GM18867 (cell line): ENCODE data around the gene CMIP.

Source experiments
- ATAC-seq: cut with Tn5 transposase; IDR thresholded peaks from one replicate; pipeline ENCODE4 v1.9.1; 2021; ENCODE audit warnings: mild to moderate bottlenecking, moderate library complexity; ENCODE audit not compliant: unreplicated experiment

CMIP gene

GRCh38 chr16:81649561-81650184, 205.1 kb downstream of the CMIP start:
- no peak for ATAC-seq

- ATAC-seq: no peak
Measured at GRCh38 chr16:81650281-81650680, 205.7 kb downstream of the CMIP start.

DNA sequence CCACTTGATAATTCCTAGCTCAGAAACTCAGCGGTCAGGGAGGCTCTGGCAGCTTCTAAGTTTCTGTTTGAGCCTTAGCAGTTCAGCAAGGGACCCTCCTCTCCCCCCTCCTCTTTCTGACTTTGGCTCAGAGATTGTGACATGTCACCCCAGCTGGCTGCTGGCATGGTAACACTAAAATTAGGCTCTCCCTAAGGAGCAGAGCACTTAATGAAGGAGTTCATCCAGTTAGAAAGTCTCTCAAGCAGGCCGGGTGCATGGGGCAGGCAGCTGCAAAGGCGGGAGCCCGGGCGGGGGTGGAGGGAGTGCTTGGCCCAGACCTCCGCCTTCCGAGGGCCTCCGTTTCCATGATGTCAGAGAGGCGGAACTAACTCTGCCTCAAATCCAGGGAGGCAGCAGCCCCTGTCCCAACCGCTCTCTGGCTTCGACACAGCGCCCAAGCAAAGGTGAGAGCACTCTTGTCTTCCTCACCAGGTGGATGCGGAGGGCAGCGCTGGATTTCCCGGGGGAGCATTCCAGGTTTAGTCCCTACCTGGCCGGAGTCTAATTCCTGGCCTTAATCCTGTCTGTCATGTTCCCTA, 206.5 kb downstream of the CMIP start:
- ATAC-seq: no peak

DNA sequence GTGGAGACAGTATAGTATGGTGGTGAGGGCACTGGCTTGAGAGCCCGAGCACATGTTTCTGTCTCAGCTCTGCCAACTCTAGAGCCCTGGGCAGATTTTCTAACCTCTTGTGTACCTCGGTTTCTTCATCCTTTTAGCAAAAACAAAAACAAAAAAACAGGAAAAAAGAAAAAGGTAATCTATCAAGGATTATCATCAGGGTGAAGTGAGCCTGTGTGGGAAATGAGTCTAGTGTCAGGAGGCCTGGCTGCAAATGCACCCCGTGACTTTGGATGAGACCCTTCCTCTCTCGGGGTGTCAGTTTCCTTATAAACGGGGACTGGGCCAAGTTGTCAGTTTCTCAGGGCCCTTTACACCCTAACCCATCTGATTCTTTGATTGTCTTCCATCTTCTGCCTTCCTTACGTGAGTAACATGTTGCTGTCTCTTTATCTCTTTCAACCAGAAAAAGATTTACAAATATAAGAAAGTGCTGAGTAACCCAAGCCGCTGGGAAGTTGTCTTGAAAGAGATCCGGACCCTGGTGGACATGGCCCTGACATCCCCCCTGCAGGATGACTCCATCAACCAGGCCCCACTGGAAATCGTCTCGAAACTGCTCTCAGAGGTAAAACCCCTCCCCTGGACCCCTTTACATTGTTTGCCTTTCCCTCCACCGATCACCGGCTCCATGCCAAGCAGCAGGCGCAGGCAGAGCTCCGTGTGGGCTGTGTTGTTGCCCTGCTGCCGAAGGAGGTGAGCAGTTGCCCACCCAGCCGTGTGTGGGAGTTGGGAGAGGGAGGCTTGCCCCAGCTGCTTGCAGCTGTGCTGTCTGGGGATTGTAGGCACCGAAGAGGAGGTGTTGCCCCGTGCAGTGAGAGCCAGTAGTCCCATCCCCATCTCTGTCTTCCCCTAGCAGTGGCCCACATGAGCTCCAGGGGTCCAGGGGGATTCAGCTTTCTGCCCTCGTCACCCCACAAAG, 207.4 kb downstream of the CMIP start:
- ATAC-seq: no peak

GRCh38 chr16:81652798-81653505, 208.3 kb downstream of the CMIP start:
- ATAC-seq: peak; percentile 51

GRCh38 chr16:81654346-81654745, 209.7 kb downstream of the CMIP start:
- ATAC-seq: no peak

- ATAC-seq: no peak
Measured at GRCh38 chr16:81655469-81656162, 211.0 kb downstream of the CMIP start.

DNA sequence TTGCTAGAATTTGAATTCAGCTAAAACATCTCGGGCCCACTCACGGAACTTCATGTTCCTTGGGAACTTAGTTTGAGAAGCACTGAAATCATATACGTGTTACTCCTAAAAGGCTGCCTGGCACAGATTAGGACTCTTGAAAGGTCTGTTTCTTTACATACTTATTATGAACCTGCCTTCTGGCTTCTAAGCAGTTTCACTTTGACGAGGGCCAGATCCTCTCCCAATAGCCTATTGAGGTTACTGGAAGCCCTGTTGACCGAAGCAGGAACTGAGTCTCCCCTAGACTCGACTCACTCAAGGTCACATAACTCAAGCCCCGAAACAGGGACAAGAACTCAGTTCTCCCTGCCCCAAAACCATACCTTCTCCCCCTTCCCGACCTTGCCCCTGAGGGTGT, 212.6 kb downstream of the CMIP start:
- peak; percentile 81 for ATAC-seq

GRCh38 chr16:81657781-81658180, 213.2 kb downstream of the CMIP start:
- no peak for ATAC-seq

DNA sequence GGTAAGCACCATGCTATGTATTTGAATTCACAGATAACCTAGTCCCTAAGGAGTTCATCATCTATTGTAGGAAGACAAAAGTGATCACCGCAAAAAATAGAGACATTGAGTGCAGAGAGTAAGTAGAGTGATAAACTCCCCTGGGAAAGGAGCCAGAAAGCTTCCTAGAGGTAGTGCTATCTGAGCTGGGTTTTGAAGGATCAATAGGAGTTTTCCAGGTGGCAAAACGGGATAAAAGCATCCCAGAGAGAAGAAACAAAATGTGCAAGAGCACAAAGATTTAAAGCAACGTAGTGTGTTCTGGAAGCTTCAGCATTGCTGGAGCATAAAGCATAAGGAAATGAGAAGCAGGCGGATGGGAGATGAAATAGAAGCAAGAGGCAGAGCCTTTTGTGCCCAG, 213.8 kb downstream of the CMIP start:
- no peak for ATAC-seq

DNA sequence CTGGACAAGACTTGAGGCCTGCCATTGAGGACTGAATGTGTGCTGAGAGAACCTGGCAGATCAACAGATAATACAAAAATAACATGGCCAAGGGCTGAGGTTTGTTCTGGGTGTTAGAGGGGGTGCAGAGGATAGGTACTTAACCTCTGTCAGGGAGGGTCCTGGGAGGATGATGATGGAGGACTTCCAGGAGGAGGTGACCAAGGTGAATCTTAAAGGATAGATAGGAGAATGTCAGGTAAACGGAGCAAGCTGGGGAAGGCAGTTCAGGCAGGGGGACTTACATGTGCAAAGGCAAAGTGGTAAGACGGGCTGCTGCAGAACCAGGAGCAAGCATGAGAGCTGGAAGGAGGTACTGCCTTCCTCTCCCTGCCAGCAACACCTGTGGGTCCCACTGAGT, 214.6 kb downstream of the CMIP start:
- no peak for ATAC-seq

DNA sequence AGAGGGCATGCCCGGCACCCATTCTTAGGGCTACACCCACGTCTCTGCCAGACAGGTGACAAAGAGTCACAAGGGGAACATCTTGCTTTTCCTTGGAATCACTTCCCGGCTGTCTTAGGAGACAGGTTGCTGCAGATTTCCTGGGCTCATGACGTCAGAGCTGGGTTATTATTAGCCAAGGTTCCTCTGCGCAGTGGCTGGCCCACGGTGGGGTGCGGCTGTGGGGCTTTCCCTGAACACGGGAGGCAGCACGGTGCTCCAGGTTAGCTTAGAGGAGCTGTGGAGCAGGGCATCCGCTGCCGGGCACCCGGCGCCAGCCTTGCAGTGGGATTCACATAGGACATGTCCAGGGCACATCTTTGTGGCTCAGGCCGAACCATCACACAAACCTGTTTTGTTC, 216.5 kb downstream of the CMIP start:
- no peak for ATAC-seq

DNA sequence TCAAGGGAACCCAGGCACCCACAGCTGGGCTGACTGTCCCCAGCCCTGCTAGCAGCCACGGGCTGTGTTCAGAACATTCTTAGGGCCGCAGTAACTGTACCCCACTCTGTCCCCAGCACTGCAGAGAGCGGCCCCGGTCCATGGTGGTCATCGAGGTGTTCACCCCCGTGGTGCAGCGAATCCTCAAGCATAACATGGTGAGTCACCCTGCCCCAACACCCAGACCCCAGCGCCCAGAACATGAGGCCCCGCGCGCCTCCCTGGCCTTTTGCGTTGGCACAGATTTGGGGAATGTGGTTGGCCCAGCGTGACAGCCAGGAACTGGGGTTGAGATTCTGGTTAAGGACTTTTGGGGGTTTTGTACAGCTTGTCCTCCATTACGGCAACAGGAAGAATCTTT, 219.5 kb downstream of the CMIP start:
- no peak for ATAC-seq

DNA sequence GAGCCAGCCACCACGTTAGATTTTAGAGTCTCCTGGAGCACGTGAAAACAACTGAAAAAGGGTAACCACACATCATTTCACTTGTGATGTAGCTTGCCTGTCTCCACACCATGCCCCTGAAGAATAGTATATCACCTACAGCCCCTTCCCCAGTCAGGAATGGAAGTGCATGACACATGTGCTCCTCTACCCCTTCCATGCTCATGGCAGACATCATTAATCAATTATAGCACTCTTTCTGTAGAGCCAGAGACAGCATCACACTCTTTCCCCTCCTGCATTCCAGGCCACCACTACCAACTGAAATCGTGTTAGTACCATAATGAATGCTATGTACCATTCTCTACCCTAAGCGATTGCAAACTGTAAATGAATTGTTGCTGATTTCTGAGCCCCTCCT, 221.0 kb downstream of the CMIP start:
- ATAC-seq: no peak

DNA sequence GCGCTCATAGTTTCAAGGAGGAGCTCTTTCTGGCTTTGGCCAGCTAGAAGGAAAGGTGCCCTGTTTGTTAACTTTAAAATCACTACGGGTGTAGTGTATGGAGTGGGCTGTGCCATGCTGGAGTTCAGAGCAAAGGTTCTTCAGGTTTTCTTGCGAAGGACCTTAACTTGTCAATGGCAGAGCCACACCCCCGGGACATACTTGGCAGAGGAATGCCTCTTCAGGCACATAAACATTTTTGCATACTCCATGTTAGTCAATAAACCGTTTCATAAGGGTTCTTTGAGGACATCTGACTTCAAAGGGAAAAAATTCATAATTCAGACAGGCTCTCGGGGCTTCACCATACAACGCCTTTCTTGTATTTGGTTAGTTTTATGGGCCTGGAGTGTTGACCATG, 221.5 kb downstream of the CMIP start:
- no peak for ATAC-seq

DNA sequence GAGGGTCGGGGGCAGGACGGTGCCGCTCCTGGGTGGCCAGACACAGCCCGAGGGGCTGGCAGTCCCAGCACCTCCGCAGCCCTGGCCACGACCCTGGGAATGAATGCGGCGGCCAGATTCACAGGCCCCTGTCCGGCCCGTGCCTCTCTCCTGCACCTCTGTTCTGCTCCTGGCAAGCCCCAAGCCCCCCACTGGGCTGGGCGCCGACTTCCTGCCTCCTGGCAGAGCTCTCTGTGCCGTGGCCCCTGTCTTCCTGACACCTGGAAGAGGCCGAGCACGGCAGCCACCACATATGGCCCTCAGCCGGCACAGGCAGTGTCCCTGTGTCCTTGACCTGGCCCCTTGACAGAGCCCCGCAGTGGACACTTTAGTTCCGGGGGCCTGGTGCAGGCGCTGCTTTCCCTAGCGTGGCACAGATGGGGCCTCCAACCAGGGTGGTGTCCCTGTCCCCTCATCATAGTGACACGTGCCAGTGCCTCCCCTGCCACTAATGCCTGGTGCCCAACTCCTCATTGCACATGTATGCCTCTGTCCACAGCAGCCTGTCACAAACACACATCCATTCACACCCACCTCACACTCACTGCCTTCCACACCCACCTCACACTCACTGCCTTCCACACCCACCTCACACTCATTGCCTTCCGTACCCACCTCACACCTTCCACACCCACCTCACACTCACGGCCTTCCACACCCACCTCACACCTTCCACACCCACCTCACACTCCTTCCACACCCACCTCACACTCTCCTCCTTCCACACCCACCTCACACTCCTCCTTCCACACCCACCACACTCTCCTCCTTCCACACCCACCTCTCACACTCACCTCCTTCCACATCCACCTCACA, 223.9 kb downstream of the CMIP start:
- no peak for ATAC-seq

DNA sequence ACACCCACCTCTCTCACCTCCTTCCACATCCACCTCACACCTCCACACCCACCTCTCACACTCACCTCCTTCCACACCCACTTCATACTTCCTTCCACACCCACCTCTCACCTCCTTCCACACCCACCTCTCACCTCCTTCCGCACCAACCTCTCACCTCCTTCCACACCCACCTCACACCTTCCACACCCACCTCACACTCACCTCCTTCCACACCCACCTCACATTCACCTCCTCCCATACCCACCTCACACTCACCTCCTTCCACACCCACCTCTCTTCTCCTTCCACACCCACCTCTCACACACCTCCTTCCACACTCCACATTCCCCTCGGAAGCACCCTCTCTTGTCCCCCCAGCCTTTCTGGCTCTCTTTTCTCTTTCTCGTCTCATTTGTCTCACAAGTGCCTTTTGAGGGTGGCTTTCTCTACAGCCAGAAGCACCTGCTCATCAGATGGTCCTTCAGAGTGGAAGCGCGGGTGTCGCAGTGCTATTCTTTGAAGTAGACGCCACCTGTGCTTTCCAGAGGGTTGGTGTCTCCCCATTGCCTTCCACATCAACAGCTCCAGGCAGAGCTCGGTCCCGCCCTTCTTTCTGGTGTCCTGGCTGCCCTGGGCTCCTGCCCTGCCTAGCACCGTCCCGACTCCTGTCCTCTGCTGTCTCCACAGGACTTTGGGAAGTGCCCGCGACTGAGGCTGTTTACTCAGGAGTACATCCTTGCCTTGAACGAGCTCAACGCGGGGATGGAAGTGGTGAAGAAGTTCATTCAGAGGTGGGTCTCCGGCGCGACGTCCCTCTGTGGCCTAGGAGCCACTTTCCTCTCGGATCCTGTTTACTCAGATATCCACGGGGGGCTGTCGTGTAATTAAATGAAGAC, 225.1 kb downstream of the CMIP start:
- ATAC-seq: no peak

DNA sequence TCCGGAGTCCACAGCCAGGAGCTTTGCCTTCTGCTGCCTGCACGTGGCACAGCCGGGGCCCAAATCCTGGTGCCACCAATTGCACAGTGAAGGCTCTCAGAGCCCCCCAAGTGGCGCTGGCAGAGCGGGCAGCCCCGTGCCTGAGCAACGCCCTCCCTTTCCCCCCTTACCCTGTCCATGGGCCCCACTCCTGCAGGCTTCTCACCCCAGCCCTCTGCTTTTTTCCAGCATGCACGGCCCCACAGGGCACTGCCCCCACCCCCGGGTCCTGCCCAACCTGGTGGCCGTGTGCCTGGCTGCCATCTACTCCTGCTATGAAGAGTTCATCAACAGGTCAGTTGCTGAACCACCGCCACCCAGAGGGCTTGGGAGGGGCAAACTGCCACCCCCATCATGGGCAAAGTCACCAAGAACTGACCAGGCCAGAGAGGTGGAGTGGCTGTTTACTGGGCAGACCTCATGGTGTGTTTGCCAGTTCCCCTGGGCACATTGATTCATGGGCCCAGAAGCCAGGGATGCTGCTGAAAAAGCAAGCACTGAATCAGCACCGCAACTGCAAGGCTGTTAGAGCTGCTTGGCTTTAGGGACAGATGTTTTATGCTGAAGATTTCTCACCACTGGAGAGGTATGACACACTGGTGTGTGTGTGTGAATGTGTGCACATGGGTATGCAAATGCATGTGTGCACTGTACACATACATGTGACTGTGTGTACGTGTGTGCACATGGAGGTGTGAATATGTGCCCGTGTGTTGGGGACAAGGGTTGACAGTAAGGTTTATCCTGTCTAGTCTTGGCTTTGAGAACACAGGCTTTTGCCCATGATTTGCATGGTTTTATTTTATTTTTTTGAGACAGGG, 227.4 kb downstream of the CMIP start:
- ATAC-seq: no peak
